GM13976 (cell line): ENCODE results near the gene CACHD1.

ENCODE experiments used
- DNase-seq: peaks from one replicate; pipeline ENCODE4 v3.0.0; 2012; ENCODE audit warnings: low spot score
- in situ Hi-C: fragments of 300-500 bp; cut with MboI; formaldehyde crosslinking; loops from one replicate; pipeline ENCODE4 v1.12.0; 2022; ENCODE audit warnings: low sequenced_read_pairs, mixed read lengths, inconsistent platforms; ENCODE audit not compliant: unreplicated experiment
- TF ChIP-seq, protein P1 (sequence below): IDR thresholded peaks from 2 replicates; pipeline ENCODE4 v1.5.1; 2012; ENCODE audit warnings: borderline replicate concordance, mild to moderate bottlenecking; ENCODE audit not compliant: insufficient read depth; ENCODE audit errors: extremely low read depth, missing control alignments, control extremely low read depth

CACHD1 gene

DNA sequence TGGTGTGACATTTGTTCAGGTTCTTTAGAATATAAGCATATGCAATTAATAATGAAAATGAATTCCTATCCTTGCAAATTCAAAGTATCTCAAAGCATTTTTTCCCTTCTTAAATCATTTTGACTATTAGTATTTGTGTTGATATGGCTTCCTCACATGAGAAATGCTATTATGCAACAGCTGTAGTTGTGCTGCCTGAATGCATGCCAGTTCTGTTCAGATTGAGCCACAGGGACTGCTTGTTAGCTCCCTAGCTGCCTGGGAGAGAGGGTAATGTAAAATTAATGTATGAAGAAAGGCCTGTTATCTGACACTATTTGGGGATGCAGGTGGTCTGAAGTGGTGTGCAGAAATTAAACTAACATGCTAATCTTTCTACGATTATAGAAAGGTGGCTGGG is 45.5 kb downstream of the CACHD1 start:
- DNase-seq, result no peak
- in situ Hi-C loops, result no loop called here
- TF ChIP-seq, protein P1, sequence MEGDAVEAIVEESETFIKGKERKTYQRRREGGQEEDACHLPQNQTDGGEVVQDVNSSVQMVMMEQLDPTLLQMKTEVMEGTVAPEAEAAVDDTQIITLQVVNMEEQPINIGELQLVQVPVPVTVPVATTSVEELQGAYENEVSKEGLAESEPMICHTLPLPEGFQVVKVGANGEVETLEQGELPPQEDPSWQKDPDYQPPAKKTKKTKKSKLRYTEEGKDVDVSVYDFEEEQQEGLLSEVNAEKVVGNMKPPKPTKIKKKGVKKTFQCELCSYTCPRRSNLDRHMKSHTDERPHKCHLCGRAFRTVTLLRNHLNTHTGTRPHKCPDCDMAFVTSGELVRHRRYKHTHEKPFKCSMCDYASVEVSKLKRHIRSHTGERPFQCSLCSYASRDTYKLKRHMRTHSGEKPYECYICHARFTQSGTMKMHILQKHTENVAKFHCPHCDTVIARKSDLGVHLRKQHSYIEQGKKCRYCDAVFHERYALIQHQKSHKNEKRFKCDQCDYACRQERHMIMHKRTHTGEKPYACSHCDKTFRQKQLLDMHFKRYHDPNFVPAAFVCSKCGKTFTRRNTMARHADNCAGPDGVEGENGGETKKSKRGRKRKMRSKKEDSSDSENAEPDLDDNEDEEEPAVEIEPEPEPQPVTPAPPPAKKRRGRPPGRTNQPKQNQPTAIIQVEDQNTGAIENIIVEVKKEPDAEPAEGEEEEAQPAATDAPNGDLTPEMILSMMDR, result no peak

GRCh38 chr1:64516301-64516700 is 46.4 kb downstream of the CACHD1 start:
- in situ Hi-C loops, result no loop called here
- TF ChIP-seq, protein P1, result no peak
- no peak for DNase-seq

DNA sequence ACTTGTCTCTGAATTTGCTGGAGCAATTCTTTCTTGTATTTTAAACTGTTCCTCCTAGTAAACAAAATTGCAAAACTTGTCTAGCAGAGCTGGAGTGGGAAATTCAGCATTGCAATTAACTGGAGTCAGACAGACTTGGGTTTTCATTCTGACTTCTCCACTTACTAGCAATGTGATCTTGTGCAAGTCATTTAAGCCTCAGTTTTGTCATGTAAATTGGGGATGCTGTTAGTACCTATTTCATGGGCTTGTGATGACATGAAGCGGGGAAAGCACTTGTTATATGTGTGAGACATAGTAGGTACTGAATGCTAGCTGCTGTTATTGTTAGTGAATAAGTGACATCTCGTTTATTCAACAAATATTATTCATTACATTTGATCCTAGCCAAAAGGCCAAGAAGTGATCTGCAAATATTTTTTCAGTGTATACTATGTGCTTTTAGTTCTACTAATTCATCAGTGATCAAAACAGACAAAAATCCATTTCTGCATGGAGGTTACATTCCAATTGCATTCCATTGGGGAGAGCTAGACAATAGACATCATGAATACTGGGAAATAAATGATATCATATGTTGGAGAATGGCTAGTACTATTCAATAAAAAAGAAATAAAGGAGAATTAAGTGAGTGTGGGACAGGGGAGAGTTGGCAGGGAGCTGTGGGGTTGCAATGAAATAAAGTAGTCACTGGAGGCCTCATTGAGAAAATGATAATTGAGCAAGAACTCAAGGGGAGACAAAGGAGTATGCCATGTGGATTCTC is 47.1 kb downstream of the CACHD1 start:
- no peak for DNase-seq
- in situ Hi-C loops, result no loop called here
- TF ChIP-seq, protein P1, result no peak

- TF ChIP-seq, protein P1, result no peak
- in situ Hi-C loops, result no loop called here
- no peak for DNase-seq
Measured at GRCh38 chr1:64517640-64518039, 47.7 kb downstream of the CACHD1 start.

DNA sequence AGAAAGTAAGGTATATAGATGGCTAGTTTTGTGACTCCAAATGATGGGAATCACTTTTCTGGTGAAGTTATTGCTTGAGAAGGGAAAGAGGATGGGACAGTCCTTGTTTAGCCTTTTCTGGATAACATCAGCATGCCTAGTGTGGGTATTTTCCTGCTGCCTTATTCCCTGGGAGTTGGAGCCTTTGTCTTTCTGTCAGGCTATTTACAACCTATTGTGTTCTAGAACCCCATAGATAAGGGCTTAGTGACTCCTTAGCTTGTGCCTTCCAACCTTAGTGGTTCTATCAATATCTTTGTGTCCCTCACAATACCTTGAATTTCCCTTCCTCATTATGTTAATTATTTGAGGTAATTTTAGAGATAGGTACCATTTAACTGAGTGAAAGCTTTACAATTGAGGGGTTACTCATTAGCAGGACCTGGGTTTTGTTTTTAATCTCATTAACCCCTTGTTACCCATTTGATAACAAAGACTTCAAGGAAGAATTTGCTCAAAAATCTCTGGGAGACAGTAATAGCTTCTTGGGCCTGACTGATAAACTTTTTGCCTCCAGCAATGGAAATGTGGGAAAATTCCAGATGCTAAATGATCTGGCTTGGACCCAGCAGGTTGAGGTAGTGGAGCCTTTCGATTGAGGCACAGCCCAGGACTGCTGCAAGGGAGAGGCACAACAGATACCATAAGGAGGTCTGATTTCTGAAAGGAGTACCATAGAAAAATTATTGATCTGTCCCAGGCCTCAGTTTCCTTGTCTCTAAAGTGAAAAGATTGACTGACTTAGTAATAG is 49.0 kb downstream of the CACHD1 start:
- DNase-seq, result no peak
- TF ChIP-seq, protein P1, result no peak
- in situ Hi-C loops, result no loop called here

DNA sequence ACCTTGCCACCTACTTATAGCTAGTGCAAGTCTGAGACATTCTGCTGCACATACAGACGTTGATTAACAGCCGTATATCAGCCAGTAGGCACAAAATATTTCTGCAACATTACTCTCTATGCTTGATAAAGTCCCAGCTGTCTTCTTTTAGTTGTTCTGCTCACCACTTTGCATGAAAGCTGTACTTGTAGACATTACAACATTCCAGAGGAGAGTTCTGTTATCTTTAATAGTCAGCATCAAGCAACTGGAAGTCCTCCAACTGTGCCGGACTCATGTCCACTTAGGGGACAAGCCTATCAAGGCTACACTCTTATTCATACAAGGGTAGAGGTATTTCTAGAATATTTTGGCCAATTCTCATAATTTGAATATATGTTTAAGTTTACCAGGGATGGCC is 50.0 kb downstream of the CACHD1 start:
- in situ Hi-C loops, result no loop called here
- TF ChIP-seq, protein P1, result no peak
- no peak for DNase-seq
